CD4-positive, alpha-beta T cell treated with Interleukin-15 for 4 hours (primary cell): ENCODE data around the gene GLB1L2.
"Not testable (repeated sequence)": the region's sequence is repeated elsewhere in the genome, so short reads cannot be mapped to it uniquely, and the experiment has no call there.

ENCODE experiments used
- DNase-seq: peaks from one replicate; pipeline ENCODE4 v3.0.0-alpha.2; 2020; ENCODE audit warnings: low spot score

The GLB1L2 gene

GRCh38 chr11:134328433-134328832, 3.4 kb upstream of the GLB1L2 start:
- no peak for DNase-seq

GRCh38 chr11:134330611-134331353, 1.0 kb upstream of the GLB1L2 start:
- DNase-seq: no peak

GRCh38 chr11:134332189-134332631, 422 bp downstream of the GLB1L2 start:
- no peak for DNase-seq

- no peak for DNase-seq
Observed at GRCh38 chr11:134332782-134333181, 994 bp downstream of the GLB1L2 start.

GRCh38 chr11:134333312-134333711, 1.5 kb downstream of the GLB1L2 start:
- DNase-seq: no peak

- no peak for DNase-seq
Observed at GRCh38 chr11:134333946-134334345, 2.2 kb downstream of the GLB1L2 start.

- DNase-seq: no peak
Observed at GRCh38 chr11:134334796-134335571, 3.2 kb downstream of the GLB1L2 start.

- no peak for DNase-seq
Observed at GRCh38 chr11:134337051-134337450, 5.3 kb downstream of the GLB1L2 start.

GRCh38 chr11:134338068-134338467, 6.3 kb downstream of the GLB1L2 start:
- DNase-seq: no peak

GRCh38 chr11:134338654-134339053, 6.9 kb downstream of the GLB1L2 start:
- no peak for DNase-seq

GRCh38 chr11:134339756-134340155, 8.0 kb downstream of the GLB1L2 start:
- DNase-seq: no peak

GRCh38 chr11:134340354-134340964, 8.7 kb downstream of the GLB1L2 start:
- DNase-seq: no peak

GRCh38 chr11:134341805-134342571, 10.2 kb downstream of the GLB1L2 start:
- DNase-seq: no peak

- DNase-seq: no peak
Observed at GRCh38 chr11:134342572-134343340, 11.0 kb downstream of the GLB1L2 start.

- DNase-seq: no peak
Observed at GRCh38 chr11:134343646-134344045, 11.9 kb downstream of the GLB1L2 start.

GRCh38 chr11:134344497-134345236, 12.9 kb downstream of the GLB1L2 start:
- DNase-seq: not testable (repeated sequence)

- no peak for DNase-seq
Observed at GRCh38 chr11:134345237-134345550, 13.4 kb downstream of the GLB1L2 start.

GRCh38 chr11:134346101-134346975, 14.6 kb downstream of the GLB1L2 start:
- DNase-seq: no peak

GRCh38 chr11:134346976-134347350, 15.2 kb downstream of the GLB1L2 start:
- no peak for DNase-seq

GRCh38 chr11:134347441-134347840, 15.7 kb downstream of the GLB1L2 start:
- no peak for DNase-seq
